GM21447 (cell line): ENCODE measurements around the gene CDKN1A.

ENCODE experiments used
- ATAC-seq: cut with Tn5 transposase; IDR thresholded peaks from one replicate; pipeline ENCODE4 v1.9.1; 2021; ENCODE audit not compliant: unreplicated experiment

CDKN1A gene

GRCh38 chr6:36677059-36677749 lies 1.3 kb upstream of the CDKN1A start:
- no peak for ATAC-seq

- ATAC-seq: no peak
Measured at GRCh38 chr6:36677753-36678487, 594 bp upstream of the CDKN1A start.

- ATAC-seq: no peak
Measured at GRCh38 chr6:36679043-36679833, 724 bp downstream of the CDKN1A start.

GRCh38 chr6:36682328-36683144 lies 4.0 kb downstream of the CDKN1A start:
- peak; percentile 33 for ATAC-seq

GRCh38 chr6:36683145-36683655 lies 4.7 kb downstream of the CDKN1A start:
- ATAC-seq: no peak

- no peak for ATAC-seq
Measured at GRCh38 chr6:36683656-36684446, 5.3 kb downstream of the CDKN1A start.

GRCh38 chr6:36684447-36684812 lies 5.9 kb downstream of the CDKN1A start:
- ATAC-seq: no peak

GRCh38 chr6:36685166-36685924 lies 6.8 kb downstream of the CDKN1A start:
- no peak for ATAC-seq

- no peak for ATAC-seq
Measured at GRCh38 chr6:36685926-36686667, 7.6 kb downstream of the CDKN1A start.

GRCh38 chr6:36686668-36687513 lies 8.4 kb downstream of the CDKN1A start:
- ATAC-seq: no peak

- ATAC-seq: no peak
Measured at GRCh38 chr6:36688063-36688738, 9.7 kb downstream of the CDKN1A start.

- no peak for ATAC-seq
Measured at GRCh38 chr6:36688739-36689075, 10.2 kb downstream of the CDKN1A start.

GRCh38 chr6:36691011-36691410 lies 12.5 kb downstream of the CDKN1A start:
- no peak for ATAC-seq

GRCh38 chr6:36691612-36692011 lies 13.1 kb downstream of the CDKN1A start:
- ATAC-seq: no peak

GRCh38 chr6:36692220-36692619 lies 13.7 kb downstream of the CDKN1A start:
- peak; percentile 50 for ATAC-seq

GRCh38 chr6:36692861-36693702 lies 14.6 kb downstream of the CDKN1A start:
- ATAC-seq: no peak
